NT2/D1 (cell line): ENCODE data around the gene KIF1A.
A peak's percentile ranks its signal among the peaks of the same experiment; 100 is the strongest.
"Not testable (repeated sequence)": the region's sequence is repeated elsewhere in the genome, so short reads cannot be mapped to it uniquely, and the experiment has no call there.

Experiments used
- DNase-seq: peaks from one replicate; pipeline ENCODE4 v3.0.0-alpha.2; 2011; ENCODE audit warnings: low read depth, low spot score
- H3K27me3 ChIP-seq: 2 replicates; pipeline ENCODE4 v1.6.0; 2011; ENCODE audit warnings: mild to moderate bottlenecking; ENCODE audit not compliant: insufficient read length, insufficient read depth
- H3K36me3 ChIP-seq: 2 replicates; pipeline ENCODE4 v1.6.1; 2011; ENCODE audit warnings: mild to moderate bottlenecking, low read length, mixed read lengths; ENCODE audit not compliant: insufficient read depth, insufficient read length
- H3K4me1 ChIP-seq: 2 replicates; pipeline ENCODE4 v1.5.1; 2011; ENCODE audit not compliant: insufficient read depth, insufficient read length
- H3K4me3 ChIP-seq: 2 replicates; pipeline ENCODE4 v1.5.1; 2011; ENCODE audit warnings: low read depth; ENCODE audit not compliant: insufficient read length
- H3K9ac ChIP-seq: 2 replicates; pipeline ENCODE4 v1.6.0; 2011; ENCODE audit warnings: low read depth; ENCODE audit not compliant: insufficient read length
- H3K9me3 ChIP-seq: 2 replicates; pipeline ENCODE4 v1.5.1; 2011; ENCODE audit warnings: mild to moderate bottlenecking, low read length; ENCODE audit not compliant: insufficient read depth
- SUZ12 ChIP-seq: IDR thresholded peaks from 2 replicates; pipeline ENCODE4 v1.6.1; 2011; ENCODE audit not compliant: insufficient read length, insufficient read depth; ENCODE audit errors: extremely low read depth
- YY1 ChIP-seq: IDR thresholded peaks from 2 replicates; pipeline ENCODE4 v1.6.1; 2011; ENCODE audit not compliant: insufficient read length, insufficient read depth
- ZNF274 ChIP-seq: IDR thresholded peaks from 2 replicates; pipeline ENCODE4 v1.6.1; 2011; ENCODE audit warnings: mild to moderate bottlenecking, low read depth, low read length

The KIF1A gene

GRCh38 chr2:240851078-240851991 is 31.3 kb upstream of the KIF1A start:
- H3K9ac ChIP-seq = no peak overlapping the region

GRCh38 chr2:240850756-240851077 is 30.7 kb upstream of the KIF1A start:
- H3K9me3 ChIP-seq = peaks cover 20% of the 10 kb centered on the region; the same call in 1 of the 2 replicates
- H3K27me3 ChIP-seq = no peaks in the 10 kb centered on the region
- no peaks in the 10 kb centered on the region for H3K36me3 ChIP-seq
- no peak overlapping the region for H3K9ac ChIP-seq
- no peak overlapping the region for H3K4me3 ChIP-seq
- DNase-seq = no peak
- peaks cover 5% of the 10 kb centered on the region for H3K4me1 ChIP-seq
- TF ChIP-seq SUZ12 (no peak), ZNF274 (no peak), YY1 (no peak)

More at GRCh38 chr2:240851078-240851991, 31.3 kb upstream of the KIF1A start:
- DNase-seq = peak; percentile 81
- TF ChIP-seq ZNF274 (no peak), SUZ12 (no peak), YY1 (no peak)
- Histone ChIP-seq H3K4me1 (peaks cover 4% of the 10 kb centered on the region), H3K9me3 (peaks cover 14% of the 10 kb centered on the region; the same call in 1 of the 2 replicates), H3K4me3 (no peak overlapping the region), H3K27me3 (no peaks in the 10 kb centered on the region), H3K36me3 (no peaks in the 10 kb centered on the region)

GRCh38 chr2:240850026-240850425 is 30.0 kb upstream of the KIF1A start:
- TF ChIP-seq YY1 (no peak), ZNF274 (no peak), SUZ12 (no peak)

DNA sequence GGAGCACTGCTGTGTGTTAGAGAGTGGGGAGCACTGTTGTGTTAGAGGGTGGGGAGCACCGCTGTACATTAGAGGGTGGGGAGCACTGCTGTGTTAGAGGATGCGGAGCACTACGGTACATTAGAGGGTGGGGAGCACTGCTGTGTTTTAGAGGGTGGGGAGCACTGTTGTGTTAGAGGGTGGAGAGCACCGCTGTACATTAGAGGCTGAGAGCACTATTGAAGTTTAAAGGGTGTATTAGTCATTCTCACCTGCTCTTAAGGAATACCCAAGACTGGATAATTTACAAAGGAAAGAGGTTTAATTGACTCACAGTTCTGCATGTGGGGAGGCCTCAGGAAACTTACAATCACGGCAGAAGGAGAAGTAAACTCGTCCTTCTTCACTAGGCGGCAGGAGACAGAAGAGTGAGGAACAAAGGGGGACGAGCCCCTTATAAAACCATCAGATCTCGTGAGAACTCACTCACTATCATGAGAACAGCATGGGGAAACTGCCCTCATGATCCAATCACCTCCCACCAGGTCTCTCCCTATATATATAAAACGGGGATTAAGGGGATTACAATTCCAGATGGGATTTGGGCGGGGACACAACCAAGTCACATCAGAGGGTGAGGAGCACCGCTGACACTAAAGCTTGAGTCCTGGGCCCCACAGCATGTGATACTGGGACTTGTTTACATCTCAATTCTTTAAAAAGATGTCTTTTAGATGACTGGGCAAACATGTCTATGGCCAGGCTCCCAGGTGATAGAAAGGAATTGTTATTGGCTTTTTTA is 29.1 kb upstream of the KIF1A start:
- Histone ChIP-seq H3K4me3 (no peak overlapping the region), H3K4me1 (peaks cover 7% of the 10 kb centered on the region), H3K27me3 (no peaks in the 10 kb centered on the region), H3K36me3 (no peaks in the 10 kb centered on the region), H3K9ac (no peak overlapping the region), H3K9me3 (peaks cover 28% of the 10 kb centered on the region; the same call in 1 of the 2 replicates)
- TF ChIP-seq YY1 (no peak), SUZ12 (no peak), ZNF274 (no peak)
- no peak for DNase-seq

More at GRCh38 chr2:240850026-240850425, 30.0 kb upstream of the KIF1A start:
- Histone ChIP-seq H3K9ac (no peak overlapping the region), H3K27me3 (no peaks in the 10 kb centered on the region), H3K4me3 (no peak overlapping the region), H3K36me3 (no peaks in the 10 kb centered on the region), H3K4me1 (peaks cover 7% of the 10 kb centered on the region), H3K9me3 (peaks cover 27% of the 10 kb centered on the region; the same call in 1 of the 2 replicates)
- no peak for DNase-seq

DNA sequence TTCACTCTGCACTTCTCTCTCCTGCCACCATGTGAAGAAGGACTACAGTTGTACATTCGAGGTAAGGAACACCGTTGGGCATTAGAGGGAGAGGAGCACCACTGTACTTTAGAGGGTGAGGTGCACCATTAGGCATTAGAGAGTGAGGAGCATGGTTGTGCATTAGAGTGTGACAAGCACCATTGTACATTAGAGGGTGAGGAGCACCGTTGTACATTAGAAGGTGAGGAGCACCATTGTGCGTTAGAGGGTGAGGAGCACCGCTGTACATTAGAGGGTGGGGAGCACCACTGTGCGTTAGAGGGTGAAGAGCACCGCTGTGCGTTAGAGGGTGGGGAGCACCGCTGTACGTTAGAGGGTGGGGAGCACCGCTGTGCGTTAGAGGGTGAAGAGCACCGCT is 27.8 kb upstream of the KIF1A start:
- Histone ChIP-seq H3K36me3 (no peaks in the 10 kb centered on the region), H3K9ac (no peak overlapping the region), H3K9me3 (peaks cover 26% of the 10 kb centered on the region; the same call in 1 of the 2 replicates), H3K4me3 (no peak overlapping the region), H3K4me1 (peaks cover 7% of the 10 kb centered on the region), H3K27me3 (no peaks in the 10 kb centered on the region)
- TF ChIP-seq ZNF274 = no peak
- no peak for TF ChIP-seq YY1
- TF ChIP-seq SUZ12 = no peak
- no peak for DNase-seq

GRCh38 chr2:240846873-240847595 is 27.0 kb upstream of the KIF1A start:
- Histone ChIP-seq H3K27me3 (no peaks in the 10 kb centered on the region), H3K4me3 (no peak overlapping the region), H3K9ac (peak overlapping the region; percentile 57), H3K4me1 (peaks cover 7% of the 10 kb centered on the region), H3K9me3 (peaks cover 26% of the 10 kb centered on the region; the same call in 1 of the 2 replicates), H3K36me3 (no peaks in the 10 kb centered on the region)
- TF ChIP-seq SUZ12 (no peak), YY1 (no peak), ZNF274 (no peak)
- DNase-seq = no peak

- not testable (repeated sequence) for H3K4me1 ChIP-seq, H3K27me3 ChIP-seq, H3K9ac ChIP-seq, H3K4me3 ChIP-seq, H3K36me3 ChIP-seq, DNase-seq
- peaks cover 26% of the 10 kb centered on the region; the same call in 1 of the 2 replicates for H3K9me3 ChIP-seq
Measured at GRCh38 chr2:240846309-240846708, 26.3 kb upstream of the KIF1A start.
